CD4-positive, alpha-beta T cell (primary cell): Measurements from ENCODE around the gene UTP25. TPM values are rescaled to one million over a fixed set of nuclear protein-coding genes. Genes with fewer than 3 reads are reported as not detected.
"Not testable (repeated sequence)": the region's sequence is repeated elsewhere in the genome, so short reads cannot be mapped to it uniquely, and the experiment has no call there.

ENCODE experiments used
- ATAC-seq: fragments of 200-7000 bp; cut with Tn5 transposase; one replicate; pipeline ENCODE4 v1.10.0; 2022; ENCODE audit warnings: mild to moderate bottlenecking; ENCODE audit not compliant: poor library complexity
- CTCF ChIA-PET: fragments of 350-600 bp; sonication (Branson Sonifier 250); formaldehyde crosslinking; loops from one replicate; lab custom pipeline; 2021; ENCODE audit warnings: antibody characterized with exemption, inconsistent platforms; lab: Charles Lee
- POLR2A ChIA-PET: fragments of 350-600 bp; sonication (Branson Sonifier 250); formaldehyde crosslinking; loops from one replicate; lab custom pipeline; 2021; ENCODE audit warnings: antibody characterized with exemption, inconsistent platforms; lab: Charles Lee
- DNase-seq, 14 experiments: peaks; one replicate each; pipeline ENCODE4 v3.0.0-alpha.2; 2013 to 2020; ENCODE audit warnings: mixed read lengths in 2 of 14
- H3K27ac ChIP-seq, 2 donors: one replicate each; pipeline versions ENCODE4 v1.5.1 to v1.7.0; 2013; ENCODE audit warnings: low read length in 2 of 2, low read depth in 1 of 2, mild to moderate bottlenecking in 1 of 2
- H3K27me3 ChIP-seq, 2 experiments: 1 replicate in 1 of 2; 2 replicates in 1 of 2; pipeline versions ENCODE4 v1.6.1 to v1.7.0; 2013; ENCODE audit warnings: low read length in 2 of 2, control low read depth in 1 of 2, mild to moderate bottlenecking in 1 of 2, moderate library complexity in 1 of 2; ENCODE audit not compliant: insufficient read depth in 2 of 2, control insufficient read depth in 1 of 2
- H3K36me3 ChIP-seq: one replicate; pipeline ENCODE4 v1.6.1; 2013; ENCODE audit warnings: low read length, control low read depth; ENCODE audit not compliant: insufficient read depth
- H3K4me1 ChIP-seq: one replicate; pipeline ENCODE4 v1.6.1; 2013; ENCODE audit warnings: low read length, control low read depth; ENCODE audit not compliant: insufficient read depth
- H3K4me3 ChIP-seq: one replicate; pipeline ENCODE4 v1.5.1; 2013; ENCODE audit warnings: mild to moderate bottlenecking, low read length, moderate library complexity
- H3K9me3 ChIP-seq, 2 experiments: 1 replicate in 1 of 2; 2 replicates in 1 of 2; pipeline versions ENCODE4 v1.6.1 to v1.7.0; 2013; ENCODE audit warnings: low read length in 2 of 2, mild to moderate bottlenecking in 2 of 2, control low read depth in 1 of 2, moderate library complexity in 1 of 2; ENCODE audit not compliant: control insufficient read depth in 1 of 2, insufficient read depth in 1 of 2
- H3K27ac Mint-ChIP-seq: one replicate; pipeline ENCODE4 v1.8.0; 2020; ENCODE audit warnings: mixed read lengths
- H3K27me3 Mint-ChIP-seq: one replicate; pipeline ENCODE4 v1.8.0; 2021; ENCODE audit warnings: mixed read lengths
- H3K36me3 Mint-ChIP-seq: one replicate; pipeline ENCODE4 v1.8.0; 2021; ENCODE audit warnings: low read depth, mixed read lengths
- H3K4me1 Mint-ChIP-seq: one replicate; pipeline ENCODE4 v1.8.0; 2021; ENCODE audit warnings: low read depth, mixed read lengths
- H3K4me3 Mint-ChIP-seq: one replicate; pipeline ENCODE4 v1.8.0; 2020; ENCODE audit warnings: mild to moderate bottlenecking, mixed read lengths
- H3K9me3 Mint-ChIP-seq: one replicate; pipeline ENCODE4 v1.8.0; 2020; ENCODE audit warnings: mixed read lengths
- intact Hi-C, 2 experiments: fragments of 100-400 bp; cut with DNase I in 1 of 2; cut with micrococcal nuclease in 1 of 2; formaldehyde crosslinking; loops; one replicate each; pipeline versions ENCODE4 v1.15.1 to v1.9.0; 2023 to 2025; cut with DNase I, micrococcal nuclease
- total RNA-seq, 174 experiments: library from RNA in 2 of 174; stranded (reverse) in 2 of 174; gene quantifications; one replicate each; pipeline ENCODE4 v1.2.3 and lab custom pipeline; 2021 to 2026
- TF ChIP-seq, protein P1 (sequence below): fragments of 200-600 bp; IDR thresholded peaks from one replicate; pipeline ENCODE4 v1.8.0; 2022; ENCODE audit warnings: antibody characterized with exemption, mild to moderate bottlenecking

UTP25 gene
- total RNA-seq, 2 experiments from 2014 or later: 6.0 to 6.4 TPM

DNA sequence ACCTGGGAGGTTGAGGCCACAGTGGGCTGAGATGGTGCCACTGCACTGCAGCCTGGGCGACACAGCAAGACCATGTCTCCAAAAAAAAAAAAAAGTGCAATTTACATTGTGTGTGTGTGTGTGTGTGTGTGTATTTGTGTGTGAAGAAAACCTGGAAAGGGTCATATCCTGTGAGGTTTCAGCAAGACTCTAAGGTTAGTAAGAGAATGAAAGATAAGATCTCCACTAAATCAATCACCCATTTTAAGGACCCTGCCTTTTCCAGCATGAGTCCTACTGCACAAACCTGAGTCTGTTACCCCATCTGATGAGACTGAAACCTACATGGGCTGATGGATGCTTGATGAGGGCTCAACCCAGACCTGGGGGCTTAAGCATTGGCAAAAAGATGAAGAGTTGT, 38.5 kb upstream of the UTP25 start:
- Histone ChIP-seq H3K4me3 (no peak overlapping the region), H3K4me1 (peaks cover 10% of the 10 kb centered on the region), H3K36me3 (no peaks in the 10 kb centered on the region), H3K9me3 (no peaks in the 10 kb centered on the region), H3K27ac (no peak overlapping the region), H3K27me3 (peaks cover 0 to 3% of the 10 kb centered on the region in 2 experiments)
- Mint-ChIP-seq H3K4me1 (peaks cover 10% of the 10 kb centered on the region), H3K27me3 (peaks cover 57% of the 10 kb centered on the region), H3K4me3 (no peak overlapping the region), H3K27ac (no peak overlapping the region), H3K36me3 (peaks cover 5% of the 10 kb centered on the region), H3K9me3 (no peaks in the 10 kb centered on the region)
- ATAC-seq (no peak), DNase-seq (no peak)
- CTCF ChIA-PET: no interaction called here
- POLR2A ChIA-PET: no interaction called here
- intact Hi-C loops: no loop called here
- TF ChIP-seq, protein P1, sequence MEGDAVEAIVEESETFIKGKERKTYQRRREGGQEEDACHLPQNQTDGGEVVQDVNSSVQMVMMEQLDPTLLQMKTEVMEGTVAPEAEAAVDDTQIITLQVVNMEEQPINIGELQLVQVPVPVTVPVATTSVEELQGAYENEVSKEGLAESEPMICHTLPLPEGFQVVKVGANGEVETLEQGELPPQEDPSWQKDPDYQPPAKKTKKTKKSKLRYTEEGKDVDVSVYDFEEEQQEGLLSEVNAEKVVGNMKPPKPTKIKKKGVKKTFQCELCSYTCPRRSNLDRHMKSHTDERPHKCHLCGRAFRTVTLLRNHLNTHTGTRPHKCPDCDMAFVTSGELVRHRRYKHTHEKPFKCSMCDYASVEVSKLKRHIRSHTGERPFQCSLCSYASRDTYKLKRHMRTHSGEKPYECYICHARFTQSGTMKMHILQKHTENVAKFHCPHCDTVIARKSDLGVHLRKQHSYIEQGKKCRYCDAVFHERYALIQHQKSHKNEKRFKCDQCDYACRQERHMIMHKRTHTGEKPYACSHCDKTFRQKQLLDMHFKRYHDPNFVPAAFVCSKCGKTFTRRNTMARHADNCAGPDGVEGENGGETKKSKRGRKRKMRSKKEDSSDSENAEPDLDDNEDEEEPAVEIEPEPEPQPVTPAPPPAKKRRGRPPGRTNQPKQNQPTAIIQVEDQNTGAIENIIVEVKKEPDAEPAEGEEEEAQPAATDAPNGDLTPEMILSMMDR: no peak

DNA sequence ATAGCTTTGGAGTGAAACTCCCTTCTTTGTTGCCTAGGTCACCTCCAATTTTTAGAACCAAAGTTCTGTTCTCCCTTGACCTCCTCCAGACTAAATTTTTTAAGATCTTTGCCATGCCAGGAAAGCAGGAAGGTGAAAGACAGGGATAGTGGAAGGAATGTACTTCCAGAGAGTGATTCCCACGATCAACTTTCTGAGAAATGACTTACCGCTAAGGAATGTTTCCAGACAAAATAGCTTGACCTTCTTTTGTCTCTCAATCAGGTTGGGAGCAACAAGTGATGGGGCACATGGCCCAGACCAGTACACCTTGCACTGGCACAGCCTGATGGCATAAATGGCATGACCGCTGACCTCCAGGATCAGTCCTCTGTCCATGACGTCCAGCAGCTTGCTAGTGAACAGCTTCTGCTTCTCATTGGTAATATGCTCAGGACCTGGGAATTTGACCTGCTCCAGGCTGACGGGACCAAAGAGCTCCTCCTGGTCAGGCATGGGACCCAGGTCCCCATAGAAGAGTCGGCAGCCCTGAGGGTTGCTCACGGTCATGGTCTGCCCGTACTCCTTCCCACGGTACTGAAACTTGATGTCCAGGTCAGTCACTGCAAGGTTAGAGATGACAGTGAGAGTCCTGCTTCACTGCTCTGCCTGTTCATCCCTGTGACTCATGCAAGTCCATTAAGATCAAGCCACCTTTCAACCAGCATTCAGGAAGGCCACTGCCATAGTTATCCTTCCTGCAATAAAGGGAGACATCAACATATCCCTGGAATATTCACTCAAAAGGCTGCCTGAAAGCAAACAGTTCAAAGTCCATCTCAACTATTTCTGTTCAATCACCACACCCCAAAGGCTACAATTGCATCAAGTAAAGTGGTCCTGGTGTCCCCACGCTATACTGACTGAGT, 37.2 kb upstream of the UTP25 start:
- ATAC-seq (no peak), DNase-seq (no peak)
- Mint-ChIP-seq H3K9me3 (no peaks in the 10 kb centered on the region), H3K36me3 (no peaks in the 10 kb centered on the region), H3K27me3 (peaks cover 70% of the 10 kb centered on the region), H3K27ac (no peak overlapping the region), H3K4me3 (no peak overlapping the region), H3K4me1 (no peaks in the 10 kb centered on the region)
- Histone ChIP-seq H3K27ac (no peak overlapping the region), H3K4me3 (no peak overlapping the region), H3K27me3 (peaks cover 3 to 7% of the 10 kb centered on the region in 2 experiments), H3K36me3 (no peaks in the 10 kb centered on the region), H3K9me3 (no peaks in the 10 kb centered on the region), H3K4me1 (no peaks in the 10 kb centered on the region)
- intact Hi-C loops: no loop called here
- ChIA-PET CTCF (no interaction called here), POLR2A (interaction anchor here (0.5 to 0.9 kb wide), 2 partner anchors 37 to 539 kb away, joined by 3 read pairs; partner anchors contain the start of gene UTP25)
- TF ChIP-seq, protein P1: no peak

DNA sequence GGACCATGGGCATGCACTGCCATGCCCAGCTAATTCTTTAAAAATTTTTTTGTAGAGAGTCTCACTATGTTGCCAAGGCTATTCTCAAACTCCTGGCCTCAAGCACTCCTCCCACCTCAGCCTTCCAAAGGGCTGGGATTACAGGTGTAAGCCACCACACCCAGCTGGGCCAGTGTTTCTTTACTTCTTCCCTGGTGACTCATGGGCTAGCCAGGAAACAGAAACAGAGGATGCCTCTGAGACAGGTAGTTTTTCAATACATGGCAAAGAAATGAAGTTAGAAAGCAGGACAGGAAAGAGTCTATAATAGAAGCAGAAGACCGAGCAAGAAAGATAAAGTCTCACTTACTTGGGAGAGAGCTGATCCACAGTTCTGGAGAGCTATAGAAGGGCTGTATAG, 35.9 kb upstream of the UTP25 start:
- Mint-ChIP-seq H3K27me3 (peaks cover 75% of the 10 kb centered on the region), H3K4me3 (no peak overlapping the region), H3K9me3 (no peaks in the 10 kb centered on the region), H3K36me3 (no peaks in the 10 kb centered on the region), H3K4me1 (no peaks in the 10 kb centered on the region), H3K27ac (no peak overlapping the region)
- Histone ChIP-seq H3K9me3 (no peaks in the 10 kb centered on the region), H3K4me1 (no peaks in the 10 kb centered on the region), H3K27ac (no peak overlapping the region), H3K36me3 (no peaks in the 10 kb centered on the region), H3K4me3 (no peak overlapping the region), H3K27me3 (peaks cover 3 to 7% of the 10 kb centered on the region in 2 experiments)
- intact Hi-C loops: no loop called here
- TF ChIP-seq, protein P1: no peak
- POLR2A ChIA-PET: interaction anchor here (1.6 kb wide), 1 partner anchor 22 kb away, joined by 3 read pairs; no protein-coding TSS in a partner anchor
- no peak for ATAC-seq
- CTCF ChIA-PET: interaction anchor here (1.2 kb wide), 1 partner anchor 31 kb away, joined by 3 read pairs; no protein-coding TSS in a partner anchor
- no peak for DNase-seq

- intact Hi-C loops, CTCF ChIA-PET, H3K4me1 ChIP-seq, H3K27ac Mint-ChIP-seq, DNase-seq, H3K36me3 ChIP-seq, H3K9me3 ChIP-seq, H3K27me3 ChIP-seq, ATAC-seq, H3K4me1 Mint-ChIP-seq, H3K27ac ChIP-seq, H3K4me3 Mint-ChIP-seq, H3K9me3 Mint-ChIP-seq, H3K4me3 ChIP-seq, H3K36me3 Mint-ChIP-seq: not testable (repeated sequence)
- H3K27me3 Mint-ChIP-seq: peaks cover 69% of the 10 kb centered on the region
- POLR2A ChIA-PET: interaction anchor here (1.2 to 1.6 kb wide), 2 partner anchors 9 to 24 kb away, joined by 3 read pairs; partner anchors contain the start of gene C1orf74
Measured at GRCh38 chr1:209793711-209794110, 34.1 kb upstream of the UTP25 start.
